Daoy (cell line): ENCODE data around the gene HSPH1. TPM values are rescaled to one million over a fixed set of nuclear protein-coding genes. Genes with fewer than 3 reads are reported as not detected.
A peak's percentile ranks its signal among the peaks of the same experiment; 100 is the strongest.
"Not testable (repeated sequence)": the region's sequence is repeated elsewhere in the genome, so short reads cannot be mapped to it uniquely, and the experiment has no call there.

Source experiments
- DNase-seq: peaks from one replicate; pipeline ENCODE4 v3.0.0-alpha.2; 2015; ENCODE audit warnings: low read depth
- total RNA-seq: library from RNA; depleted of rRNA; stranded (reverse); fragments of >200 nt; shearing (Covaris generic); gene quantifications from 2 replicates; pipeline ENCODE4 v1.2.3, GENCODE V29; 2014

HSPH1 gene
- total RNA-seq, 1 experiment from 2014 or later: 100.0 TPM

GRCh38 chr13:31131470-31131961 lies 30.2 kb downstream of the HSPH1 start:
- no peak for DNase-seq

GRCh38 chr13:31129419-31129818 lies 32.3 kb downstream of the HSPH1 start:
- DNase-seq: no peak

GRCh38 chr13:31124204-31124603 lies 37.5 kb downstream of the HSPH1 start:
- no peak for DNase-seq

GRCh38 chr13:31122544-31123260 lies 39.0 kb downstream of the HSPH1 start:
- no peak for DNase-seq

GRCh38 chr13:31122143-31122542 lies 39.6 kb downstream of the HSPH1 start:
- DNase-seq: no peak

- no peak for DNase-seq
These were observed 40.1 kb downstream of the HSPH1 start for GRCh38 chr13:31121379-31122140.

- DNase-seq: no peak
These were observed 41.6 kb downstream of the HSPH1 start for GRCh38 chr13:31119966-31120700.

GRCh38 chr13:31119526-31119925 lies 42.2 kb downstream of the HSPH1 start:
- DNase-seq: no peak

GRCh38 chr13:31116224-31116623 lies 45.5 kb downstream of the HSPH1 start:
- no peak for DNase-seq

- DNase-seq: no peak
These were observed 46.1 kb downstream of the HSPH1 start for GRCh38 chr13:31115616-31116015.

- no peak for DNase-seq
These were observed 47.1 kb downstream of the HSPH1 start for GRCh38 chr13:31114641-31115040.

GRCh38 chr13:31111136-31111535 lies 50.6 kb downstream of the HSPH1 start:
- no peak for DNase-seq

- no peak for DNase-seq
These were observed 51.1 kb downstream of the HSPH1 start for GRCh38 chr13:31110617-31111016.

- DNase-seq: no peak
These were observed 51.5 kb downstream of the HSPH1 start for GRCh38 chr13:31110169-31110568.

- no peak for DNase-seq
These were observed 54.6 kb downstream of the HSPH1 start for GRCh38 chr13:31107109-31107508.

- DNase-seq: no peak
These were observed 55.8 kb downstream of the HSPH1 start for GRCh38 chr13:31105856-31106255.

GRCh38 chr13:31105020-31105795 lies 56.5 kb downstream of the HSPH1 start:
- no peak for DNase-seq

GRCh38 chr13:31102905-31103304 lies 58.8 kb downstream of the HSPH1 start:
- DNase-seq: no peak

- peak; percentile 9 for DNase-seq
These were observed 60.1 kb downstream of the HSPH1 start for GRCh38 chr13:31101472-31102170.

GRCh38 chr13:31100721-31101120 lies 61.0 kb downstream of the HSPH1 start:
- DNase-seq: no peak

- not testable (repeated sequence) for DNase-seq
These were observed 63.7 kb downstream of the HSPH1 start for GRCh38 chr13:31097911-31098434.
